Ovary (tissue), 9 donors: ENCODE data around the gene CNTNAP5. TPM values are rescaled to one million over a fixed set of nuclear protein-coding genes. Genes with fewer than 3 reads are reported as not detected.

ENCODE experiments used
- DNase-seq, 5 donors: peaks; one replicate each; pipeline ENCODE4 v3.0.0-alpha.2; 2019 to 2020
- H3K27ac ChIP-seq, 2 donors: fragments of 200-600 bp; one replicate each; pipeline versions ENCODE4 v1.5.1 to v1.8.0; 2019 to 2022
- H3K27me3 ChIP-seq: fragments of 200-600 bp; one replicate; pipeline ENCODE4 v1.8.0; 2022
- H3K36me3 ChIP-seq: fragments of 200-600 bp; sonication (generic); one replicate; pipeline ENCODE4 v1.5.1; 2019
- H3K4me1 ChIP-seq: one replicate; pipeline ENCODE4 v1.8.1; 2013; ENCODE audit warnings: mild to moderate bottlenecking, moderate library complexity; ENCODE audit not compliant: insufficient read depth
- H3K4me3 ChIP-seq: fragments of 200-600 bp; sonication (generic); one replicate; pipeline ENCODE4 v1.5.1; 2017
- H3K9me3 ChIP-seq, 2 donors: fragments of 200-600 bp in 1 of 2; sonication (generic) in 1 of 2; one replicate each; pipeline versions ENCODE4 v1.5.1 to v1.8.1; 2013 to 2019; ENCODE audit warnings: mild to moderate bottlenecking in 1 of 2, moderate library complexity in 1 of 2
- EP300 ChIP-seq: sonication (generic); formaldehyde crosslinking; IDR thresholded peaks from one replicate; pipeline ENCODE4 v1.6.1; 2017; ENCODE audit warnings: antibody characterized with exemption
- POLR2A ChIP-seq: fragments of 450-650 bp; IDR thresholded peaks from one replicate; pipeline ENCODE4 v1.6.1; 2017; ENCODE audit warnings: antibody characterized with exemption, mild to moderate bottlenecking, moderate library complexity
- WGBS, 3 donors: extraction: QIAGEN DNeasy Blood & Tissue Kit in 1 of 3; methylation state at CpG; one replicate each; pipeline versions ENCODE4 v1.1.5 to v1.1.7; 2013 to 2017; 5-methylcytosine and 5-hydroxymethylcytosine counted together
- intact Hi-C, 4 donors: fragments of 100-400 bp; cut with DNase I; formaldehyde crosslinking; loops; one replicate each; pipeline versions ENCODE4 v1.11.0 to v1.15.1; 2022 to 2023
- polyA plus RNA-seq, 2 donors: library from polyadenylated mRNA; stranded (reverse); fragments of 200-250 nt in 1 of 2; fragments of 350-450 nt in 1 of 2; fragmentation: Illumina TruSeq in 1 of 2; extraction: RNeasy Lipid Tissue Mini Kit (QIAGEN cat#74804) in 1 of 2; gene quantifications; one replicate each; pipeline ENCODE4 v1.2.3, GENCODE V29; 2013 to 2014
- total RNA-seq, 7 donors: library from RNA; depleted of rRNA in 2 of 7; stranded (reverse); fragments of >200 nt in 2 of 7; fragmentation: NEBNext Ultra II Directional in 3 of 7; extraction: Animal tissue kit (Norgen Biotek cat#: 25700) in 3 of 7; gene quantifications; one replicate each; pipeline versions ENCODE4 v1.1.0 to v1.2.4, GENCODE V29; 2016 to 2023
- TF ChIP-seq, protein P1 (sequence below), 3 donors: fragments of 450-650 bp in 2 of 3; fragments of 200-600 bp in 1 of 3; IDR thresholded peaks; one replicate each; pipeline versions ENCODE4 v1.5.1 to v1.8.0; 2016 to 2022; ENCODE audit warnings: antibody characterized with exemption in 3 of 3, mild to moderate bottlenecking in 1 of 3
- donor health status: DM: no; HTN: no; CAD: no; lungs with moderate emphysema.
- donor health status: DM: no; HTN: no; CAD: no.
- donor health status: Bipolar disorder and iron deficiency.
- donor health status: DM: yes; HTN: yes; CAD: no.
- donor health status: DM: no; HTN: no; CAD: no.
- donor health status: DM: yes; HTN: yes; CAD: no.

Gene CNTNAP5
- total and polyA plus RNA-seq, 9 donors: not detected

- Histone ChIP-seq H3K4me3 (no peak overlapping the region), H3K4me1 (no peaks in the 10 kb centered on the region), H3K36me3 (no peaks in the 10 kb centered on the region), H3K9me3 (no peaks in the 10 kb centered on the region), H3K27ac (no peak overlapping the region), H3K27me3 (no peaks in the 10 kb centered on the region)
- intact Hi-C loops: no loop called here
- DNase-seq: no peak
- TF ChIP-seq POLR2A: no peak
- TF ChIP-seq, protein P1, sequence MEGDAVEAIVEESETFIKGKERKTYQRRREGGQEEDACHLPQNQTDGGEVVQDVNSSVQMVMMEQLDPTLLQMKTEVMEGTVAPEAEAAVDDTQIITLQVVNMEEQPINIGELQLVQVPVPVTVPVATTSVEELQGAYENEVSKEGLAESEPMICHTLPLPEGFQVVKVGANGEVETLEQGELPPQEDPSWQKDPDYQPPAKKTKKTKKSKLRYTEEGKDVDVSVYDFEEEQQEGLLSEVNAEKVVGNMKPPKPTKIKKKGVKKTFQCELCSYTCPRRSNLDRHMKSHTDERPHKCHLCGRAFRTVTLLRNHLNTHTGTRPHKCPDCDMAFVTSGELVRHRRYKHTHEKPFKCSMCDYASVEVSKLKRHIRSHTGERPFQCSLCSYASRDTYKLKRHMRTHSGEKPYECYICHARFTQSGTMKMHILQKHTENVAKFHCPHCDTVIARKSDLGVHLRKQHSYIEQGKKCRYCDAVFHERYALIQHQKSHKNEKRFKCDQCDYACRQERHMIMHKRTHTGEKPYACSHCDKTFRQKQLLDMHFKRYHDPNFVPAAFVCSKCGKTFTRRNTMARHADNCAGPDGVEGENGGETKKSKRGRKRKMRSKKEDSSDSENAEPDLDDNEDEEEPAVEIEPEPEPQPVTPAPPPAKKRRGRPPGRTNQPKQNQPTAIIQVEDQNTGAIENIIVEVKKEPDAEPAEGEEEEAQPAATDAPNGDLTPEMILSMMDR (IDR thresholded peaks at IDR 0.05): no peak
- TF ChIP-seq EP300: no peak
- WGBS, 3 donors: 8 to 11% (median 10%) methylated on average over 4 of the region's 4 CpGs
These were observed 852.1 kb downstream of the CNTNAP5 start for GRCh38 chr2:124877141-124877577.

- Histone ChIP-seq H3K36me3 (no peaks in the 10 kb centered on the region), H3K27me3 (no peaks in the 10 kb centered on the region), H3K27ac (no peak overlapping the region), H3K4me3 (no peak overlapping the region), H3K4me1 (no peaks in the 10 kb centered on the region), H3K9me3 (no peaks in the 10 kb centered on the region)
- no peak for TF ChIP-seq EP300
- no peak for TF ChIP-seq POLR2A
- TF ChIP-seq, protein P1 (IDR thresholded peaks at IDR 0.05): no peak
- WGBS, 3 donors: 68 to 83% (median 76%) methylated on average over 4 of the region's 4 CpGs
- no peak for DNase-seq
- intact Hi-C loops: no loop called here
These were observed 854.6 kb downstream of the CNTNAP5 start for GRCh38 chr2:124879640-124880039.

- no peak overlapping the region for H3K4me3 ChIP-seq
- 14 to 41% (median 36%) methylated on average over 2 of the region's 2 CpGs for WGBS, 3 donors
- DNase-seq: no peak
- H3K9me3 ChIP-seq: no peaks in the 10 kb centered on the region
- intact Hi-C loops: no loop called here
- no peaks in the 10 kb centered on the region for H3K36me3 ChIP-seq
- TF ChIP-seq EP300 (no peak), POLR2A (no peak)
- TF ChIP-seq, protein P1 (IDR thresholded peaks at IDR 0.05): no peak
- H3K4me1 ChIP-seq: no peaks in the 10 kb centered on the region
- no peak overlapping the region for H3K27ac ChIP-seq
- H3K27me3 ChIP-seq: no peaks in the 10 kb centered on the region
These were observed 855.9 kb downstream of the CNTNAP5 start for GRCh38 chr2:124880995-124881394.

GRCh38 chr2:124882423-124882822 lies 857.3 kb downstream of the CNTNAP5 start:
- no peaks in the 10 kb centered on the region for H3K36me3 ChIP-seq
- intact Hi-C loops: no loop called here
- no peak overlapping the region for H3K4me3 ChIP-seq
- TF ChIP-seq EP300 (no peak), POLR2A (no peak)
- TF ChIP-seq, protein P1 (IDR thresholded peaks at IDR 0.05): no peak
- H3K4me1 ChIP-seq: no peaks in the 10 kb centered on the region
- DNase-seq: no peak
- no peaks in the 10 kb centered on the region for H3K9me3 ChIP-seq
- no peaks in the 10 kb centered on the region for H3K27me3 ChIP-seq
- 61 to 66% (median 62%) methylated on average over 3 of the region's 3 CpGs for WGBS, 3 donors
- no peak overlapping the region for H3K27ac ChIP-seq
